Mesenchymal stem cell (in vitro differentiated cells and primary cell): Measurements from ENCODE around the gene COL13A1.

Experiments used
- DNase-seq: peaks from one replicate; pipeline ENCODE4 v3.0.0-alpha.2; 2013
- H2AFZ ChIP-seq: one replicate; pipeline ENCODE4 v1.6.1; 2013; ENCODE audit warnings: low read depth, mild to moderate bottlenecking, control low read depth, inconsistent platforms, low read length, moderate library complexity
- H2AK5ac ChIP-seq: 2 replicates; pipeline ENCODE4 v1.6.1; 2013; ENCODE audit warnings: low read length, moderate library complexity, mild to moderate bottlenecking, inconsistent platforms; ENCODE audit not compliant: severe bottlenecking
- H2BK120ac ChIP-seq: one replicate; pipeline ENCODE4 v1.6.1; 2013; ENCODE audit warnings: low read depth, mild to moderate bottlenecking, inconsistent platforms, low read length, moderate library complexity
- H2BK12ac ChIP-seq, 2 experiments: one replicate each; pipeline ENCODE4 v1.6.1; 2013; ENCODE audit warnings: inconsistent platforms in 2 of 2, low read length in 2 of 2, mild to moderate bottlenecking in 2 of 2, moderate library complexity in 2 of 2, control low read depth in 1 of 2
- H2BK15ac ChIP-seq: one replicate; pipeline ENCODE4 v1.6.1; 2013; ENCODE audit warnings: mild to moderate bottlenecking, low read depth, inconsistent platforms; ENCODE audit not compliant: poor library complexity, severe bottlenecking
- H2BK5ac ChIP-seq: 2 replicates; pipeline ENCODE4 v1.6.1; 2013; ENCODE audit warnings: low read depth, mild to moderate bottlenecking, low read length, control low read depth, inconsistent platforms; ENCODE audit not compliant: poor library complexity, severe bottlenecking
- H3K14ac ChIP-seq, 2 experiments: one replicate each; pipeline ENCODE4 v1.6.1; 2013; ENCODE audit warnings: inconsistent platforms in 2 of 2, low read length in 2 of 2, control low read depth in 1 of 2, mild to moderate bottlenecking in 1 of 2, moderate library complexity in 1 of 2
- H3K18ac ChIP-seq, 2 experiments: one replicate each; pipeline ENCODE4 v1.6.1; 2013; ENCODE audit warnings: inconsistent platforms in 2 of 2, low read length in 2 of 2, control low read depth in 1 of 2, low read depth in 1 of 2, mild to moderate bottlenecking in 1 of 2
- H3K23ac ChIP-seq, 2 experiments: one replicate each; pipeline ENCODE4 v1.6.1; 2013; ENCODE audit warnings: inconsistent platforms in 2 of 2, low read length in 2 of 2, mild to moderate bottlenecking in 2 of 2, moderate library complexity in 2 of 2, control low read depth in 1 of 2
- H3K27ac ChIP-seq: 2 replicates; pipeline ENCODE4 v1.5.1; 2013; ENCODE audit warnings: mild to moderate bottlenecking, moderate library complexity, low read length, control low read depth, inconsistent platforms; ENCODE audit not compliant: poor library complexity, severe bottlenecking
- H3K27me3 ChIP-seq, 2 experiments: 2 replicates each; pipeline versions ENCODE4 v1.6.1 to v1.7.0; 2013; ENCODE audit warnings: low read length in 2 of 2, mild to moderate bottlenecking in 2 of 2, moderate library complexity in 2 of 2, control low read depth in 1 of 2, inconsistent platforms in 1 of 2; ENCODE audit not compliant: control insufficient read depth in 1 of 2, insufficient read depth in 1 of 2
- H3K36me3 ChIP-seq, 2 experiments: 2 replicates each; pipeline versions ENCODE4 v1.6.1 to v1.7.0; 2013; ENCODE audit warnings: low read length in 2 of 2, control low read depth in 1 of 2, inconsistent platforms in 1 of 2, low read depth in 1 of 2, mild to moderate bottlenecking in 1 of 2; ENCODE audit not compliant: insufficient read depth in 2 of 2, control insufficient read depth in 1 of 2
- H3K4ac ChIP-seq, 2 experiments: one replicate each; pipeline ENCODE4 v1.6.1; 2013; ENCODE audit warnings: inconsistent platforms in 2 of 2, low read length in 2 of 2, mild to moderate bottlenecking in 2 of 2, moderate library complexity in 2 of 2, control low read depth in 1 of 2, low read depth in 1 of 2
- H3K4me1 ChIP-seq: 2 replicates; pipeline ENCODE4 v1.6.1; 2013; ENCODE audit warnings: low read depth, low read length, control low read depth; ENCODE audit not compliant: control insufficient read depth, insufficient read depth
- H3K4me2 ChIP-seq: 2 replicates; pipeline ENCODE4 v1.6.1; 2013; ENCODE audit warnings: low read length, mild to moderate bottlenecking, inconsistent platforms; ENCODE audit not compliant: poor library complexity, severe bottlenecking
- H3K4me3 ChIP-seq, 2 experiments: 2 replicates each; pipeline versions ENCODE4 v1.5.1 to v1.7.0; 2013; ENCODE audit warnings: low read length in 2 of 2, mild to moderate bottlenecking in 2 of 2, control low read depth in 1 of 2, low read depth in 1 of 2; ENCODE audit not compliant: insufficient read depth in 1 of 2
- H3K79me1 ChIP-seq: replicated peaks from 2 replicates; pipeline ENCODE4 v1.6.1; 2013; ENCODE audit warnings: mild to moderate bottlenecking, control low read depth, low read length, inconsistent platforms; ENCODE audit not compliant: poor library complexity, severe bottlenecking
- H3K9ac ChIP-seq: 2 replicates; pipeline ENCODE4 v1.7.0; 2013; ENCODE audit warnings: mild to moderate bottlenecking, low read length, moderate library complexity
- H3K9me3 ChIP-seq: 2 replicates; pipeline ENCODE4 v1.7.0; 2013; ENCODE audit warnings: mild to moderate bottlenecking, low read length; ENCODE audit not compliant: control insufficient read depth
- H4K8ac ChIP-seq: one replicate; pipeline ENCODE4 v1.6.1; 2013; ENCODE audit warnings: inconsistent platforms, mild to moderate bottlenecking, low read length, moderate library complexity
- H4K91ac ChIP-seq: one replicate; pipeline ENCODE4 v1.6.1; 2013; ENCODE audit warnings: mild to moderate bottlenecking, low read length, inconsistent platforms
- WGBS: methylation state at CpG from one replicate; pipeline ENCODE4 v1.1.7; 2013; ENCODE audit warnings: mixed read lengths; 5-methylcytosine and 5-hydroxymethylcytosine counted together

The COL13A1 gene

DNA sequence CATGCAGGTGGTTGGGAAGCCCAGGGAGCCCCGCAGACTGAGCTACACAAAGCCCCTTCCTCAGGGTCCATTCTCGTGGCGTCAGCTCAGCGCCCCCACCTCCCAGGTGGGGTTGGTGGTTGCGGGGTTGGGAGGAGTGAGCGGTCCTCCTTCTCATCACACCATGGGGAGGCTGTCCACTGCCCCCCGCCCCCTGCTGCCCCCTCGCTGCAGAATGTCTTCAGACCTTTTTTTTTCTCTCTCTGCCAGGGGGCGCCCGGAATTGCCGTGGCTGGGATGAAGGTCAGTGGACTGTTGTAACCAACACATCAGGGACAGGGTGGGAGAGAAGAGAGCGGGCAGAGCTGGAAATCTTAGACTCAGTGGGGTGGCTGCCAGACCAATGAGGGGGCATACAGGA, 116.3 kb downstream of the COL13A1 start:
- peaks cover 6% of the 10 kb centered on the region for H3K4me1 ChIP-seq
- WGBS, result 92% methylated on average over 7 of the region's 12 CpGs
- DNase-seq, result no peak

DNA sequence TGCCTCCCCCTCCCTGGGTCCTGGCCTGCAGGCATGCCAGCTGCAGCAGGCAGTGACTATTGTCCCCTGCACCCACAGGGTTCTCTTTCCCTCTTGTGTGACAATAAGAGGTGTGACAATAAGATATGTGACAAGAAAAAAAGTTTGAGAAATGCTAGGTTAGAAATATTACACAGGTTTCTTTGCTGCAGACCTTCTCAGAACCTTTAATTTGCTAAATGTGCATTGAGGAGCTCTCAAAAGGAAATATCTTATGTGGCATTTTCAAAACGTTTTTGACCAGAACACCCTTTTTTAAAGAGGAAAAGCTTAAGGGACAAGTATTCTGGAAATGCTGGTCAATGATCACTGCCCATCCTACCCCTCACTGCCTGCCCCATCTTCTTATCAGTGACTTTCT, 117.5 kb downstream of the COL13A1 start:
- H2AFZ ChIP-seq, result no peak overlapping the region
- H3K4ac ChIP-seq, result no peak overlapping the region
- no peak overlapping the region for H3K18ac ChIP-seq
- H3K79me1 ChIP-seq, result no peaks in the 10 kb centered on the region
- no peak overlapping the region for H3K14ac ChIP-seq
- H3K27ac ChIP-seq, result no peak overlapping the region
- H2BK12ac ChIP-seq, result no peak overlapping the region
- H3K4me1 ChIP-seq, result peaks cover 2% of the 10 kb centered on the region
- no peak overlapping the region for H3K4me3 ChIP-seq
- DNase-seq, result no peak
- peaks cover 53 to 58% of the 10 kb centered on the region in 2 experiments for H3K36me3 ChIP-seq
- no peak overlapping the region for H4K8ac ChIP-seq
- H3K9me3 ChIP-seq, result no peaks in the 10 kb centered on the region
- no peak overlapping the region for H4K91ac ChIP-seq
- no peak overlapping the region for H3K23ac ChIP-seq
- no peak overlapping the region for H3K9ac ChIP-seq
- no peak overlapping the region for H2BK120ac ChIP-seq
- peaks cover 0 to 4% of the 10 kb centered on the region in 2 experiments for H3K27me3 ChIP-seq
- WGBS, result no CpG with 5 or more reads among the region's 1 CpG
- H2BK5ac ChIP-seq, result no peak overlapping the region
- H2AK5ac ChIP-seq, result no peak overlapping the region
- no peak overlapping the region for H2BK15ac ChIP-seq
- no peak overlapping the region for H3K4me2 ChIP-seq

More for the DNA sequence above, 116.3 kb downstream of the COL13A1 start:
- H3K23ac ChIP-seq, result no peak overlapping the region
- H3K79me1 ChIP-seq, result no peaks in the 10 kb centered on the region
- H3K9me3 ChIP-seq, result no peaks in the 10 kb centered on the region
- no peak overlapping the region for H3K18ac ChIP-seq
- H3K4me3 ChIP-seq, result no peak overlapping the region
- H2BK12ac ChIP-seq, result no peak overlapping the region
- H2BK5ac ChIP-seq, result no peak overlapping the region
- no peak overlapping the region for H3K9ac ChIP-seq
- H3K4ac ChIP-seq, result no peak overlapping the region
- H3K36me3 ChIP-seq, result peaks cover 43 to 49% of the 10 kb centered on the region in 2 experiments
- no peak overlapping the region for H2AFZ ChIP-seq
- no peak overlapping the region for H3K14ac ChIP-seq
- H4K91ac ChIP-seq, result no peak overlapping the region
- no peak overlapping the region for H2BK120ac ChIP-seq
- no peak overlapping the region for H3K4me2 ChIP-seq
- no peak overlapping the region for H3K27ac ChIP-seq
- H2AK5ac ChIP-seq, result no peak overlapping the region
- peaks cover 0 to 4% of the 10 kb centered on the region in 2 experiments for H3K27me3 ChIP-seq
- no peak overlapping the region for H2BK15ac ChIP-seq
- no peak overlapping the region for H4K8ac ChIP-seq

DNA sequence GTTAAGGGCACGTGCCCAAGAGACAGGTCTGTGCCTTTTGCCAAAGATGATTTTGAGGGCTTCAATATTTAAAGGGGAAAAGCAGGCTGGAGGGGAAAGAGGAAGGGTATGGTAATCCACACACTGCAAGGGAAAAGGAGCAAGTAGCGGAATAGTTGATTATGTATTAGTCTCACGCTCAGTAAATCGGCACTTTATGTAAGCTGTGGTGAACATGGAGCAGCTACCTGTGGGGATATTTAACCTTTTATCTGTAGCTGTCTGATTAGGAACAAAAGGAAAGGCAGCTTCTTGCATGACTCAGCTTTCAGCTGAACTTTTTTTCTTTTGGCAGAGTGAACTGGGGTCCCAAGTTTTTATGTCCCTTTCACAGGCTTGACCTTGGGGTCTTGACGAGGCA, 123.4 kb downstream of the COL13A1 start:
- 84% methylated on average over 5 of the region's 5 CpGs for WGBS

DNA sequence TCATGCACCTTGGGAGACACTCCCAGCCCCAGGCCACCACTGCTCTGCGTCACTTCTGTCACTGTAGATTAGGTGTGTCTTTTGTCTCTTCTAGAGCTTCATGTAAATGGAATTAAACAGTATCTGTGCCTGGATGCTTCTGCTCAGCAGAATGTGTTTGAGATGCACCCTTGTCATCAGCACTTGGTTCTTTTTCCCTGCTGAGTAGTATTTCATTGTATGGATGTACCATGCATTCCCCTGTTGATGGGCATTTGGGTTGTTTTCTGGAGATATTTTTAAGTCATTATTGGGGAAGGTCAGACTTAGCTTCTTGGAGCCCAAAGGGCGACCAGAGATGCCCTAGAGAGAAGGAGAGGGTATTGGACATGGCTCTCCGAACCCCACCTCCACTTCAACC, 126.6 kb downstream of the COL13A1 start:
- H3K4ac ChIP-seq, result no peak overlapping the region
- H3K4me3 ChIP-seq, result no peak overlapping the region
- H2BK12ac ChIP-seq, result no peak overlapping the region
- H3K4me1 ChIP-seq, result no peaks in the 10 kb centered on the region
- 80% methylated on average over 2 of the region's 3 CpGs for WGBS
- no peak overlapping the region for H2BK5ac ChIP-seq
- H3K23ac ChIP-seq, result no peak overlapping the region
- peaks cover 49 to 61% of the 10 kb centered on the region in 2 experiments for H3K36me3 ChIP-seq
- H3K79me1 ChIP-seq, result no peaks in the 10 kb centered on the region
- H3K4me2 ChIP-seq, result no peak overlapping the region
- no peak overlapping the region for H3K14ac ChIP-seq
- H2AK5ac ChIP-seq, result no peak overlapping the region
- H2AFZ ChIP-seq, result no peak overlapping the region
- H4K8ac ChIP-seq, result no peak overlapping the region
- H2BK15ac ChIP-seq, result no peak overlapping the region
- no peaks in the 10 kb centered on the region for H3K27me3 ChIP-seq
- H2BK120ac ChIP-seq, result no peak overlapping the region
- H4K91ac ChIP-seq, result no peak overlapping the region
- no peak overlapping the region for H3K18ac ChIP-seq
- no peak overlapping the region for H3K9ac ChIP-seq
- H3K9me3 ChIP-seq, result no peaks in the 10 kb centered on the region
- no peak overlapping the region for H3K27ac ChIP-seq
- no peak for DNase-seq

More for the DNA sequence above, 123.4 kb downstream of the COL13A1 start:
- no peak overlapping the region for H3K27ac ChIP-seq
- no peak overlapping the region for H3K4me3 ChIP-seq
- no peak overlapping the region for H2BK5ac ChIP-seq
- H3K36me3 ChIP-seq, result peaks cover 44 to 64% of the 10 kb centered on the region in 2 experiments
- H2BK15ac ChIP-seq, result no peak overlapping the region
- H3K4ac ChIP-seq, result no peak overlapping the region
- no peaks in the 10 kb centered on the region for H3K79me1 ChIP-seq
- no peak overlapping the region for H3K4me2 ChIP-seq
- DNase-seq, result no peak
- no peak overlapping the region for H2BK12ac ChIP-seq
- no peak overlapping the region for H2AK5ac ChIP-seq
- H4K8ac ChIP-seq, result no peak overlapping the region
- H3K9ac ChIP-seq, result no peak overlapping the region
- H3K14ac ChIP-seq, result no peak overlapping the region
- H3K27me3 ChIP-seq, result no peaks in the 10 kb centered on the region
- H3K9me3 ChIP-seq, result no peaks in the 10 kb centered on the region
- H3K18ac ChIP-seq, result no peak overlapping the region
- H4K91ac ChIP-seq, result no peak overlapping the region
- H2BK120ac ChIP-seq, result no peak overlapping the region
- H2AFZ ChIP-seq, result no peak overlapping the region
- no peaks in the 10 kb centered on the region for H3K4me1 ChIP-seq
- no peak overlapping the region for H3K23ac ChIP-seq
